HG02642 (cell line): ENCODE data around the gene FRMPD4.
"Not testable (repeated sequence)": the region's sequence is repeated elsewhere in the genome, so short reads cannot be mapped to it uniquely, and the experiment has no call there.

Source experiments
- ATAC-seq: cut with Tn5 transposase; IDR thresholded peaks from one replicate; pipeline ENCODE4 v1.9.1; 2021; ENCODE audit warnings: mild to moderate bottlenecking; ENCODE audit not compliant: unreplicated experiment, poor library complexity

Gene FRMPD4

GRCh38 chrX:12488771-12489170 lies 350.5 kb downstream of the FRMPD4 start:
- ATAC-seq = no peak

- no peak for ATAC-seq
These were observed 351.1 kb downstream of the FRMPD4 start for GRCh38 chrX:12489341-12489740.

- no peak for ATAC-seq
These were observed 356.3 kb downstream of the FRMPD4 start for GRCh38 chrX:12494400-12495138.

- ATAC-seq = no peak
These were observed 358.1 kb downstream of the FRMPD4 start for GRCh38 chrX:12496343-12496742.

- peak; percentile 64 for ATAC-seq
These were observed 359.7 kb downstream of the FRMPD4 start for GRCh38 chrX:12497832-12498591.

GRCh38 chrX:12505127-12505526 lies 366.9 kb downstream of the FRMPD4 start:
- ATAC-seq = no peak

GRCh38 chrX:12515384-12515783 lies 377.1 kb downstream of the FRMPD4 start:
- ATAC-seq = peak; percentile 79

GRCh38 chrX:12526306-12526705 lies 388.0 kb downstream of the FRMPD4 start:
- no peak for ATAC-seq

GRCh38 chrX:12538096-12538495 lies 399.8 kb downstream of the FRMPD4 start:
- ATAC-seq = not testable (repeated sequence)

GRCh38 chrX:12542251-12542650 lies 404.0 kb downstream of the FRMPD4 start:
- not testable (repeated sequence) for ATAC-seq

GRCh38 chrX:12548341-12548740 lies 410.1 kb downstream of the FRMPD4 start:
- ATAC-seq = no peak

GRCh38 chrX:12548746-12549145 lies 410.5 kb downstream of the FRMPD4 start:
- no peak for ATAC-seq

- ATAC-seq = no peak
These were observed 415.9 kb downstream of the FRMPD4 start for GRCh38 chrX:12554206-12554605.

- no peak for ATAC-seq
These were observed 424.8 kb downstream of the FRMPD4 start for GRCh38 chrX:12563121-12563520.

GRCh38 chrX:12564221-12564620 lies 425.9 kb downstream of the FRMPD4 start:
- ATAC-seq = no peak

- no peak for ATAC-seq
These were observed 429.6 kb downstream of the FRMPD4 start for GRCh38 chrX:12567857-12568256.

- no peak for ATAC-seq
These were observed 432.7 kb downstream of the FRMPD4 start for GRCh38 chrX:12570859-12571501.

GRCh38 chrX:12579311-12579710 lies 441.0 kb downstream of the FRMPD4 start:
- no peak for ATAC-seq

- ATAC-seq = no peak
These were observed 442.3 kb downstream of the FRMPD4 start for GRCh38 chrX:12580548-12580947.

- no peak for ATAC-seq
These were observed 443.3 kb downstream of the FRMPD4 start for GRCh38 chrX:12581546-12581945.

GRCh38 chrX:12582649-12583048 lies 444.4 kb downstream of the FRMPD4 start:
- ATAC-seq = no peak
